HEK293T (cell line): ENCODE results near the gene ALDH7A1.
"Not testable (repeated sequence)": the region's sequence is repeated elsewhere in the genome, so short reads cannot be mapped to it uniquely, and the experiment has no call there.

ENCODE experiments used
- CTCF ChIA-PET: fragments of 350-600 bp; formaldehyde crosslinking; extraction: SDS; loops from one replicate; lab custom pipeline; 2021; ENCODE audit warnings: antibody characterized with exemption, inconsistent platforms; lab: Yijun Ruan, JAX
- POLR2A ChIA-PET: fragments of 350-600 bp; formaldehyde crosslinking; extraction: SDS; loops from one replicate; lab custom pipeline; 2020; ENCODE audit warnings: antibody characterized with exemption, inconsistent platforms; lab: Yijun Ruan, JAX
- DNase-seq: peaks from one replicate; pipeline ENCODE4 v3.0.0; 2012; ENCODE audit warnings: mixed read lengths; ENCODE audit errors: extremely low spot score
- ARNT ChIP-seq: fragments of 450-650 bp; IDR thresholded peaks from 2 replicates; pipeline ENCODE4 v1.6.1; 2017; ENCODE audit warnings: mild to moderate bottlenecking
- BHLHE40 ChIP-seq: fragments of 450-650 bp; IDR thresholded peaks from 2 replicates; pipeline ENCODE4 v1.6.1; 2016; ENCODE audit warnings: mild to moderate bottlenecking, moderate library complexity, borderline replicate concordance
- CTBP1 ChIP-seq: fragments of 450-650 bp; IDR thresholded peaks from 2 replicates; pipeline ENCODE4 v1.6.1; 2016; ENCODE audit warnings: borderline replicate concordance
- ELF4 ChIP-seq: fragments of 450-650 bp; IDR thresholded peaks from 2 replicates; pipeline ENCODE4 v1.6.1; 2017; ENCODE audit warnings: antibody characterized with exemption
- FOXA1 ChIP-seq: fragments of 450-650 bp; IDR thresholded peaks from 2 replicates; pipeline ENCODE4 v1.6.1; 2016; ENCODE audit warnings: mild to moderate bottlenecking
- FOXK2 ChIP-seq: fragments of 450-650 bp; IDR thresholded peaks from 2 replicates; pipeline ENCODE4 v1.6.1; 2016; ENCODE audit warnings: mild to moderate bottlenecking
- FOXM1 ChIP-seq: fragments of 450-650 bp; IDR thresholded peaks from 2 replicates; pipeline ENCODE4 v1.6.1; 2017; ENCODE audit warnings: mild to moderate bottlenecking, borderline replicate concordance
- HDGF ChIP-seq: fragments of 450-650 bp; IDR thresholded peaks from 2 replicates; pipeline ENCODE4 v1.6.1; 2017; ENCODE audit warnings: antibody characterized with exemption, borderline replicate concordance
- L3MBTL2 ChIP-seq: fragments of 450-650 bp; conservative IDR thresholded peaks from 2 replicates; pipeline ENCODE4 v1.6.1; 2016; ENCODE audit warnings: mild to moderate bottlenecking
- LEF1 ChIP-seq: fragments of 450-650 bp; IDR thresholded peaks from 2 replicates; pipeline ENCODE4 v1.6.1; 2017; ENCODE audit warnings: mild to moderate bottlenecking, borderline replicate concordance
- NFRKB ChIP-seq: fragments of 450-650 bp; IDR thresholded peaks from 2 replicates; pipeline ENCODE4 v1.6.1; 2016; ENCODE audit warnings: mild to moderate bottlenecking, moderate library complexity
- PKNOX1 ChIP-seq: fragments of 450-650 bp; IDR thresholded peaks from 2 replicates; pipeline ENCODE4 v1.6.1; 2016
- SP1 ChIP-seq: fragments of 450-650 bp; IDR thresholded peaks from 2 replicates; pipeline ENCODE4 v1.6.1; 2017
- SUZ12 ChIP-seq: fragments of 450-650 bp; IDR thresholded peaks from 2 replicates; pipeline ENCODE4 v1.6.1; 2016; ENCODE audit warnings: mild to moderate bottlenecking
- TARDBP ChIP-seq: fragments of 450-650 bp; IDR thresholded peaks from 2 replicates; pipeline ENCODE4 v1.6.1; 2016
- ZNF384 ChIP-seq: fragments of 450-650 bp; IDR thresholded peaks from 2 replicates; pipeline ENCODE4 v1.6.1; 2016

ALDH7A1 gene

GRCh38 chr5:126519637-126520592, 75.1 kb downstream of the ALDH7A1 start:
- ChIA-PET POLR2A (no interaction called here), CTCF (interaction anchor here (5.2 kb wide), 1 partner anchor 20 kb away, joined by 21 read pairs; no protein-coding TSS in a partner anchor)
- TF ChIP-seq L3MBTL2: no peak
- no peak for TF ChIP-seq HDGF
- TF ChIP-seq FOXM1: no peak
- no peak for DNase-seq

GRCh38 chr5:126519223-126519622, 75.8 kb downstream of the ALDH7A1 start:
- POLR2A ChIA-PET, DNase-seq: not testable (repeated sequence)
- CTCF ChIA-PET: interaction anchor here (5.2 kb wide), 1 partner anchor 19 kb away, joined by 21 read pairs; no protein-coding TSS in a partner anchor

- CTCF ChIA-PET: interaction anchor here (0.5 to 2.9 kb wide), 2 partner anchors 17 to 982 kb away, joined by 3 to 18 read pairs; no protein-coding TSS in a partner anchor
- TF ChIP-seq CTBP1 (no peak), PKNOX1 (no peak), NFRKB (no peak), ARNT (no peak), ELF4 (no peak), FOXA1 (no peak), HDGF (no peak), SP1 (no peak), ZNF384 (no peak), TARDBP (no peak), FOXM1 (no peak), L3MBTL2 (no peak), FOXK2 (no peak), BHLHE40 (no peak), LEF1 (no peak), SUZ12 (no peak)
- POLR2A ChIA-PET: no interaction called here
- no peak for DNase-seq
Observed at GRCh38 chr5:126516852-126517251, 78.2 kb downstream of the ALDH7A1 start.

- CTCF ChIA-PET: interaction anchor here (0.6 to 2.9 kb wide), 3 partner anchors 16 to 270 kb away, joined by 4 to 18 read pairs (median 8); no protein-coding TSS in a partner anchor
- TF ChIP-seq CTBP1 (no peak), SP1 (no peak), FOXK2 (no peak), BHLHE40 (no peak), FOXM1 (no peak), L3MBTL2 (no peak), ELF4 (no peak), HDGF (no peak), ARNT (no peak), PKNOX1 (no peak), TARDBP (no peak), ZNF384 (no peak), NFRKB (no peak), LEF1 (no peak), SUZ12 (no peak), FOXA1 (no peak)
- no peak for DNase-seq
- POLR2A ChIA-PET: no interaction called here
Observed at GRCh38 chr5:126516133-126516532, 78.9 kb downstream of the ALDH7A1 start.

- ChIA-PET CTCF (interaction anchor here (0.6 to 2.9 kb wide), 3 partner anchors 15 to 270 kb away, joined by 4 to 18 read pairs (median 8); no protein-coding TSS in a partner anchor), POLR2A (no interaction called here)
- no peak for DNase-seq
- no peak for TF ChIP-seq FOXK2
- no peak for TF ChIP-seq LEF1
Observed at GRCh38 chr5:126515337-126515736, 79.7 kb downstream of the ALDH7A1 start.

GRCh38 chr5:126514558-126515141, 80.4 kb downstream of the ALDH7A1 start:
- ChIA-PET CTCF (interaction anchor here (2.9 kb wide), 1 partner anchor 14 kb away, joined by 18 read pairs; no protein-coding TSS in a partner anchor), POLR2A (interaction anchor here (0.6 kb wide), 1 partner anchor 154 kb away, joined by 5 read pairs; no protein-coding TSS in a partner anchor)
- no peak for TF ChIP-seq FOXM1
- TF ChIP-seq BHLHE40: no peak
- no peak for TF ChIP-seq ARNT
- DNase-seq: no peak
